ENCODE results near the gene ELAVL1.
A peak's percentile ranks its signal among the peaks of the same experiment; 100 is the strongest.

The ELAVL1 gene

GRCh38 chr19:8020681-8021080 lies 15.2 kb upstream of the ELAVL1 start:
- DNase-seq, result no peak

GRCh38 chr19:8017808-8018207 lies 12.4 kb upstream of the ELAVL1 start:
- DNase-seq, result no peak

- peak; percentile 7 for DNase-seq
Measured at GRCh38 chr19:8004723-8005513, 523 bp downstream of the ELAVL1 start.

GRCh38 chr19:8004001-8004400 lies 1.4 kb downstream of the ELAVL1 start:
- DNase-seq, result no peak

GRCh38 chr19:8001995-8002849 lies 3.2 kb downstream of the ELAVL1 start:
- peak; percentile 79 for DNase-seq

- DNase-seq, result no peak
Measured at GRCh38 chr19:8001651-8001994, 3.8 kb downstream of the ELAVL1 start.

- DNase-seq, result no peak
Measured at GRCh38 chr19:8000298-8001038, 5.0 kb downstream of the ELAVL1 start.

- DNase-seq, result no peak
Measured at GRCh38 chr19:7999376-7999775, 6.1 kb downstream of the ELAVL1 start.

- DNase-seq, result no peak
Measured at GRCh38 chr19:7997809-7998480, 7.5 kb downstream of the ELAVL1 start.

GRCh38 chr19:7996883-7997282 lies 8.6 kb downstream of the ELAVL1 start:
- DNase-seq, result no peak

GRCh38 chr19:7995810-7996158 lies 9.7 kb downstream of the ELAVL1 start:
- DNase-seq, result no peak

GRCh38 chr19:7994928-7995809 lies 10.3 kb downstream of the ELAVL1 start:
- DNase-seq, result no peak

- DNase-seq, result no peak
Measured at GRCh38 chr19:7994114-7994513, 11.3 kb downstream of the ELAVL1 start.

GRCh38 chr19:7993560-7993959 lies 11.9 kb downstream of the ELAVL1 start:
- no peak for DNase-seq

GRCh38 chr19:7992575-7992974 lies 12.9 kb downstream of the ELAVL1 start:
- no peak for DNase-seq

GRCh38 chr19:7989071-7989575 lies 16.3 kb downstream of the ELAVL1 start:
- peak; percentile 56 for DNase-seq

- no peak for DNase-seq
Measured at GRCh38 chr19:7988307-7988706, 17.1 kb downstream of the ELAVL1 start.

- DNase-seq, result no peak
Measured at GRCh38 chr19:7987114-7987768, 18.2 kb downstream of the ELAVL1 start.

GRCh38 chr19:7986321-7987113 lies 18.9 kb downstream of the ELAVL1 start:
- DNase-seq, result peak; percentile 70

GRCh38 chr19:7985481-7985911 lies 19.9 kb downstream of the ELAVL1 start:
- no peak for DNase-seq

All from kidney glomerular epithelial cell (primary cell).